Adipocyte (in vitro differentiated cells): Measurements from ENCODE around the gene SLC44A4.

ENCODE experiments used
- DNase-seq: peaks from one replicate; pipeline ENCODE4 v3.0.0-alpha.2; 2015; ENCODE audit warnings: low read depth
- H3K27me3 ChIP-seq: replicated peaks from 2 replicates; pipeline ENCODE4 v1.7.0; 2013; ENCODE audit warnings: mild to moderate bottlenecking, low read length, moderate library complexity; ENCODE audit not compliant: control insufficient read depth, insufficient read depth
- H3K36me3 ChIP-seq: 2 replicates; pipeline ENCODE4 v1.7.0; 2013; ENCODE audit warnings: low read length, mild to moderate bottlenecking, moderate library complexity; ENCODE audit not compliant: control insufficient read depth, insufficient read depth, severe bottlenecking
- H3K4me1 ChIP-seq: 2 replicates; pipeline ENCODE4 v1.7.0; 2013; ENCODE audit warnings: mild to moderate bottlenecking, low read length, moderate library complexity; ENCODE audit not compliant: control insufficient read depth, insufficient read depth
- H3K4me3 ChIP-seq: 2 replicates; pipeline ENCODE4 v1.7.0; 2013; ENCODE audit warnings: mild to moderate bottlenecking, low read length, moderate library complexity
- H3K9ac ChIP-seq: 2 replicates; pipeline ENCODE4 v1.7.0; 2013; ENCODE audit warnings: mild to moderate bottlenecking, low read length, moderate library complexity
- H3K9me3 ChIP-seq: 2 replicates; pipeline ENCODE4 v1.7.0; 2013; ENCODE audit warnings: mild to moderate bottlenecking, low read length, moderate library complexity; ENCODE audit not compliant: control insufficient read depth

The SLC44A4 gene

DNA sequence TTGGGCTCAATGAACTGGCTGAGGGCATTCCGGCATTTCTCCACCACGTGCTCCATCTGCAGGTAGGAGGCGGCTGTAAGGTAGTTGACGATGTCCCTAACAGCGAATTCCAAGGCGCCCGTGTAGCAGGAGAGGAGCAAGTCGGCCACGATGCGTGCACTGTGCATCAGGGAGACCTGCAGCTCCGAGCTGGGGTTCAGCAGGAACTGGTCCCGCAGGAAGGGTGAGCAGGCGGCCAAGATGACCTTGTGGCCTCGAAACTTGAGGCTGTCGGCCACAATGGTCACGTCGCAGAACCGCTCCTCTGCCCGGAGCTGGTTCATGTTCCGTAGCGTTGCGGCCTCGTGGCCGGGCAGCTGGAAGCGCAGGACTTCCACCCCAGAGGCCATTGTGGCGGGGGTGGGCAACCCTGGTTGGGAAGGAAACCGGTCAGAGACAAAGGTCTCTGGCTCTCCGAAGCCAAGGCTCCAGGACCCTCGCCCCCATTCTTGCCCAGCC, 22.2 kb upstream of the SLC44A4 start:
- H3K4me3 ChIP-seq, result peak overlapping the region; percentile 82
- DNase-seq, result no peak

DNA sequence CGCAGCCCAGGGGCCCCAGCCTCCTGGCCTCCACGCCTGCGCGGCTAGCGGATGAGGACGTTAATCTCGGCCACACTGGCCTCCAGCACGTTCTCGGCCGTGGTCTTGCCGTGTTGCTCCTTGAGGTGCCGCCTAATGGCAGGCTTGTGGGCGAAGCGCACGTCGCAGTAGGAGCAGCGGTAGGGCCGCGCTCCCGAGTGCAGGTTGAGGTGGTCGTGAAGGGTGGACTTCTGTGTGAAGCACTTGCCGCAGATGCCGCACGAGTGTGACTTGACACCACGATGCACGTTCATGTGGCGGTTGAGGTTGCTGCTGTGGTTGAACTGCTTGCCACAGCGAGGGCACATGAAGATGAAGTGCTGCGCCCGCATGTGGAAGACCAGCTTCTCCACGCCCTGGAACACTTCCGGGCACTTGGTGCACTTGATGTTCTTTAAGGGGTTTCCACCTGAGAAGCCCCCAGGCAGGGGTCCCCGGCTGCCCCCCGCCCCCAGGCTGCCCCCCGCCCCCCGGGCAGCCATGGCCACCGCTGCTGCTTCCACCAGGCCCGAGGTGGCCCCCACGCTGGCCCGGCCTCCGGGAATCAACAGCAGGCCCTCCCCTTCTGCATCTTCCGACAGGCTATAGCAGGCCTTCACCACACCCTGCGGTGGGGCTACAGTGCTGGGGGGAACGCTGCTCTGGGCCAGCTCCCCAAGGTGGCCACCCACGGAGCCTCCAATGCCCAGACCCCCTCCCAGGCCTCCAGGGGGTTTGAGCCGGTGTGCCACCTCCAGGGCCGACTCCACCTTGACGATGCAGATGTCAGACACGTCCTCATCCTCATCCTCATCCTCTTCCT, 21.3 kb upstream of the SLC44A4 start:
- Histone ChIP-seq H3K4me3 (no peak overlapping the region), H3K36me3 (peaks cover under 1% of the 10 kb centered on the region), H3K9me3 (no peaks in the 10 kb centered on the region), H3K27me3 (no peaks in the 10 kb centered on the region), H3K4me1 (peaks cover 31% of the 10 kb centered on the region), H3K9ac (no peak overlapping the region)
- DNase-seq, result no peak

More for the DNA sequence above, 22.2 kb upstream of the SLC44A4 start:
- Histone ChIP-seq H3K9ac (peak overlapping the region; percentile 82), H3K4me1 (peaks cover 31% of the 10 kb centered on the region), H3K27me3 (no peaks in the 10 kb centered on the region), H3K36me3 (no peaks in the 10 kb centered on the region), H3K9me3 (no peaks in the 10 kb centered on the region)

DNA sequence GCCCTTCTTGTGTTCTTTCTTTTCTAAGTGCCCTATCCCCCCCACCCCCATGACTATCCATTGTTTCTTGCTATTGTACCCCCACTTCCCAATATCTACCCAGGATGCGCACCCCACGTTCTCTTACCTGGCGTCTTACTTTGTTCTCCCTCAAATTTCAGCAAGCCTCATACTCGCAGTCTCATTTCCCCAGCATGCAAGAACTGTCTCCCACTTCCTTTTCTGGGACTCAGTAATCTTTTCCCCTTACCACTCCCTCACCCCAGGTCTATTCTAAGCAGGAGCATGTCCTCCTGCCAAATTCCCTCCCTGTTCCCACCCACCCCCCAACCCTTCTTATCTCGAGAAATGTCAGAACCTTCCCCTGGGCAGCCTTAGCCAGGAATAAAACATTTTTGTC, 20.4 kb upstream of the SLC44A4 start:
- Histone ChIP-seq H3K36me3 (peaks cover 6% of the 10 kb centered on the region), H3K27me3 (no peaks in the 10 kb centered on the region), H3K9ac (no peak overlapping the region), H3K9me3 (no peaks in the 10 kb centered on the region), H3K4me3 (no peak overlapping the region), H3K4me1 (peaks cover 31% of the 10 kb centered on the region)
- DNase-seq, result no peak

DNA sequence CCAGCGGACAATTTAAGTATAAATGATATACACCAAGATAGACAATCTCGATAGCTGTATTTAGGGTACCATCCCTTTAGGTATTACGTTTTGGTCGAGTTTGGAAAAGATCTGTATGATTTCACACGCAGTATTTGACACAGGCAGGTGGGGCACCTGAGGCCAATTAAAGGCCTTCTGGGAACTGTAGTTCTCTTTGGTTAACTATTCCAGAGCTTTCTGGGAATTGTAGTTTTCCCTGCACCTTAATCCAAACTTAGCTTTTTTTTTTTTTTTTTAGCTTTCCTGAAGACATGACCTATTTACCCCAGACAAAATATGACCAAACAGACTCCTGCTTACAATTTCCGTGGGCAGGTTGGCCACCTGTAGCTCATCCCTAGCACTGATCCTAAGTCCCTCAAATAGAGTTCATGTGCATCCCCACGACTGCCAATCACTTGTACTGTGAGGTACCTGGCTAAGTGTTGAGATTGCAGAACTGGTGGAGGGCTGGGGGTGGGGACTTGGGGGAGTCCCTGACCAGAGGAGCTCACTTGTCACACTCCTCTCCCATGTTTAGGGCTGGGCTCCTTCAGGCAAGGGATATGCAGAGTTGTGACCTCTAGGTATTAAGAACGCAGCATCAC, 19.7 kb upstream of the SLC44A4 start:
- Histone ChIP-seq H3K27me3 (no peaks in the 10 kb centered on the region), H3K9me3 (no peaks in the 10 kb centered on the region), H3K9ac (peak overlapping the region; percentile 91), H3K4me3 (peak overlapping the region; percentile 94), H3K4me1 (peaks cover 25% of the 10 kb centered on the region), H3K36me3 (peaks cover 8% of the 10 kb centered on the region)
- DNase-seq, result peak; percentile 56

DNA sequence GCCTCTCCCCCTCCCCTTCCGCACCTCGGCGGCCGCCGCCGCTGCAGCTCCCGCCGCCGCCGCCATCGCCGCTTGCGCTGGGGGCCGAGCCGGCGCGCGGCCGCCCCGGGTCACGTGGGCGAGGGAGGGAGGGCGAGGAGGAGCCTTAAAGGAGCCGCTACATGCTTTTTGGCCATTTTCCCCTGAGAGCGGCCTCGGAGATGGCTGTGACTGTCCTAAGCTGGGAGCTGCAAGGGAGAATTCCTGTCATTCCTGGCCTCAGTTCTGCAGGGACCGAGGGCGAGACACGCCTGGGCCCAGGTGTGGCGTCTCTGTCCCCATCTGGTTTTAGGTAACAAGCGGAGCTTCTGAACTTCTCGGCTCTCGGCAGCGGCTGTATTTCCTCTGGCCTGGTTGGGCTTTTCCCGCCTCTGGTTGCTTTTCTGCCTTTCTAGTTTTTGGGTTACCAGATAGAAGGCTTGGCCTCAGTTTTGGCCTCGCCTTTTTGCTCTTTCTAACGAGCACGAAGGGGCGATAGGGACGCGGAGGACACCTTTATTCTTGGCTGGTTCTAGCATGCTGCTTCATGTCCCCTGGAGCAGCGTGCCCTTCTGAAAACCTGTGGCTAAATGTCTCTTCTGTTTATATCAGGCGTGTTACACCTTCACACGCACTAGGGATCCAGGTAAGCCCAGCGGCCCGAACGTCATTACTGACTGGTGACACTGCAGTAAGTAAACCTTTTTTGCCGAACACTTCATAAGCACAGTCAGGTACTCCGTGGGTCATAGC, 19.0 kb upstream of the SLC44A4 start, which contains the start of gene EHMT2:
EHMT2 (minus strand) TSS at position 87 of the 771 bp plus-strand sequence; CDS start at position 66, 21 bp downstream.
- H3K4me3 ChIP-seq, result peak within 1 kb of the TSS; percentile 94
- peaks cover 15% of the 10 kb centered on the region for H3K36me3 ChIP-seq
- peak within 1 kb of the TSS; percentile 91 for H3K9ac ChIP-seq
- no peaks in the 10 kb centered on the region for H3K27me3 ChIP-seq
- H3K9me3 ChIP-seq, result no peaks in the 10 kb centered on the region
- H3K4me1 ChIP-seq, result peaks cover 25% of the 10 kb centered on the region
- DNase-seq, result peak; percentile 94

DNA sequence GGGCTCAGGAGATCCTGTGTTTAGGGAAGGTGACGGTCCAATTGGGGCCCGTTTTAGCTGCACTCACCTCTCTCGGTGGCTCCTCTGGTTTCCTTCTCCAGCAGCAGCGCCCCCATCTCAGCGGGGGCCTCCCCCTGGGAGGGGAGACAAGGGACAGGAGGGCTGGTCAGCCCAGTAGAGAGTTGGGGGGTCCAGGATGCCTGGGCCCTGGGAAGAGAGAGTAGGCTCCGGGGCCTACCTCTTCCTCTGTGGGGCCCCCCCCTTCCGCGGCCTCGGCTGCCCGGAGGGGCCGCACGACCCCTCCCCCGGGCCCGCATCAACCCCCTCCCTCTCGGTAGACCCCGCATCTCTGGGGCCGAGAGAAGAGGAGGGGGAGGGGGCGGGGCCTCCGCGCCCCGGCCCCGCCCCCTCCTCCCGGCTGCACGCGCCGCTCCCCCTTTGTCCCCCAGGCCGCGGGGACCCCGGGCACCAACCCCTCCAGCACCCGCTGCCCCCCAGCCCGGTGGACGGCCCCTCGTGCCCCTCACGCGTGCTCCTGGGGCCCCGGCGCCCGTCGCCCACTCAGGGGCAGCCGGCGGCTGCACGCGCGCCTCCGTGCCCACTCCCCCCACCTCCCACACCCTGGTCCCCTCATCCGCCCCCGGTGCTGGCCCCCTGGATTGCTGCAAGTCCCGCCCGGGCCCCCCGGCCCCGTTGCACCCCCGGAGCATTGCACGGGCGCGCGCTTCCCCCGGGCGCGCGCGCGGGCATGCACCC, 18.2 kb upstream of the SLC44A4 start:
- peak overlapping the region; percentile 91 for H3K9ac ChIP-seq
- H3K9me3 ChIP-seq, result no peaks in the 10 kb centered on the region
- H3K4me3 ChIP-seq, result peak overlapping the region; percentile 94
- peaks cover 22% of the 10 kb centered on the region for H3K36me3 ChIP-seq
- DNase-seq, result peak; percentile 34
- H3K27me3 ChIP-seq, result no peaks in the 10 kb centered on the region
- H3K4me1 ChIP-seq, result peaks cover 20% of the 10 kb centered on the region

DNA sequence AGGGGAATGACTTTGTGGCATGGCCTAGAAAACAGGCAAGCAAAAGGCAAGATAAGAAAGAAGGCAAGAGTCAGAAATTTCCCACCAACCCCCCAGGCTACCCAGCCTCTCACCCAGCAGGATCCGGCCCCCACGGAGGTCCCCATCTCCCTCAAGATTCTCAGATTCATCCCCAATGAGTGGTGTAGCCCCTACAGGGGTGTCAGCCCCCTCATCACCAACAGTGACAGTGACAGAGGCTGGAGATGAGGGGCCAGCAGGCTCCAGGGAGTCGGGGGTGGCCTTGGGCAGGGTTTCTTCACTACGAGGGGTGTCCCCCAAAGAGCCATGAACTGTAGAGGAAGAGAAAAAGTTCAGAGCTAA, 17.7 kb upstream of the SLC44A4 start:
- Histone ChIP-seq H3K27me3 (no peaks in the 10 kb centered on the region), H3K36me3 (peaks cover 27% of the 10 kb centered on the region), H3K9me3 (no peaks in the 10 kb centered on the region), H3K9ac (peak overlapping the region; percentile 91), H3K4me3 (peak overlapping the region; percentile 94), H3K4me1 (peaks cover 20% of the 10 kb centered on the region)
- DNase-seq, result no peak

DNA sequence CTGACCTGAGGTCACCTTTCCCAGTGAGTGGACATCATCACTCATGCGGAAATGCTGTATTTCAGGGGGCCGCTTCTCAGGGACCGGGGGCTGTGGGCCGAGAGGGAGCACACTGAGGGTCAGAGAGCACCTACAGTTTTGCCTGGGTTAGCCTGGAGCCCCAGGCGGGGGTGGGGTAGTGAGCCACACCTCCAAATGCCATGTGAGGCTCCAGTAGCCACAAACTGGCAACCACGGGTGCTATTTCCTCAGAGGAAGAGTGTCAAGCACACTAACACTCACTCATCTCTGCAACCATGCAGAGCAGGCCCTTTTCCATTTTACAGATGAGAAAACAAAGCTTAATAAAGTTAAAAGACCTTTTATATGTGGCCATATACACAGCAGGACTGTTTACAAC, 14.0 kb upstream of the SLC44A4 start:
- Histone ChIP-seq H3K36me3 (peaks cover 46% of the 10 kb centered on the region), H3K4me3 (no peak overlapping the region), H3K27me3 (no peaks in the 10 kb centered on the region), H3K9ac (no peak overlapping the region), H3K9me3 (no peaks in the 10 kb centered on the region), H3K4me1 (peaks cover 8% of the 10 kb centered on the region)
- DNase-seq, result no peak

DNA sequence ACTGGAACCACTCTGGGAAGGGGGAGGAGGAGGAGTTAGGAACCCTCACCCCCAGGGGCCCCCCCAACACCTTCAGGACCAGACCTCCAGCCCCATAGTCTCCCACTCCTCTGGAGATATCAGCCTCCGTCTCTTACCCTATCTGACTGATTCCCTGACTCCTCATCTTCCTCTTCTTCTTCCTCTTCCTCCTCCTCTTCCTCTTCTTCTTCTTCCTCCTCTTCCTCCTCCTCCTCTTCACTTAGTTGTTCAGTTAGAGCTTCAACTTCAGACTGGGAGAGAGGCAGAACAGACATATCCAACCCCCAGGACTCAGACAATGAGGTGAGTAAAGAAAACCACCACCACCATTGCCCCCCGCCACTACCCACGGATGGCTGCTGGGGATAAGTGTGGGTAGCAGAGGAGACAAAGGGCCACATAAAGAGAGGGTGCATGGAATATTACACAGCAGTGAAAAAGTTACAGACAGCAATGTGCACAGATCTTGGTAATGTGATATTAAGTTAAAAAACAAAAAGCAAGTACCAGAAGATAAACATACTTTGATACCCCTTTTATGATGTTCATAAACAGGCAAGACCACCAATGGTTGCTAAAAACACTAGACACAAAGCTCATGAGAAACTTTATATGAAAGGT, 10.7 kb upstream of the SLC44A4 start:
- Histone ChIP-seq H3K9ac (no peak overlapping the region), H3K27me3 (no peaks in the 10 kb centered on the region), H3K4me3 (no peak overlapping the region), H3K9me3 (no peaks in the 10 kb centered on the region), H3K36me3 (peaks cover 67% of the 10 kb centered on the region), H3K4me1 (peaks cover 5% of the 10 kb centered on the region)
- DNase-seq, result no peak
